ENCODE results near the gene WRAP53. TPM values are rescaled to one million over a fixed set of nuclear protein-coding genes. Genes with fewer than 3 reads are reported as not detected.
A peak's percentile ranks its signal among the peaks of the same experiment; 100 is the strongest.

The WRAP53 gene
- total RNA-seq, 1 donor from 2014 or later = 14.9 TPM

DNA sequence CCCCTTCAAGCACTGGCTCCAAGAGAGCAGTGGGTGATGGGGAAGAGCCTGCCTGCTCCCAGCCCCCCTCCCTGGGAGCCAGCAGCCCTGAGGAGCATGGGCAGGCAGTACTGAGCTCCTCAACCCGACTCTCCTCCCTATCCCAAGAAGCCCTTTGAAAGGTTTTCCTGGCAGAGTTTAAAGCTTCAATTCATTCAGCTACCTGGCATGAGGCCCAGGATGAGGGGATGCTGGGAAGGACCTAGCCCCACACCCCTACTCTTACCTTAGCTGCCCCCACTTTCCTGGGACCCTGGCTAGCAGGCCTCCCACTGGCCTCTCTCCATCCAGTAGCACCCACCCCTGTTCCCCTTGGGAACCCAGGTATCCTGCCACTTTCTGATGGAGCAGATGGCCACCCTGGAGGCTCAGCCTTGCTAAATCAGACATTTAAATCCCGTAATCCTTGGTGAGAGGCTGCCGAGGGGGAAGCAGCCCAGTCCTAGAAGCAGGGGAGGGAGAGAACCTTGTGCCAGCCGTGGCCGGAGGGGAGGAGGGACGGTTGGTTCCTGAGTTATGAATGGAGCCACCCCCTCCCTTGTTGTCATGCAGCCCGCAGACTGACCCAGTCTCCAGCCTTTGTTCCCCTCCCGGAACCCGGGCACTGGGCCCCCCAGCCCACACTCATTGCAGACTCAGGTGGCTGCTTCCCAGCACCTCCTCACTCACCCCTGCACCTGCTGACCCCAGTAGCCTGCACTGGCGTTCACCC is 20.4 kb upstream of the WRAP53 start:
- TF ChIP-seq, protein P1, sequence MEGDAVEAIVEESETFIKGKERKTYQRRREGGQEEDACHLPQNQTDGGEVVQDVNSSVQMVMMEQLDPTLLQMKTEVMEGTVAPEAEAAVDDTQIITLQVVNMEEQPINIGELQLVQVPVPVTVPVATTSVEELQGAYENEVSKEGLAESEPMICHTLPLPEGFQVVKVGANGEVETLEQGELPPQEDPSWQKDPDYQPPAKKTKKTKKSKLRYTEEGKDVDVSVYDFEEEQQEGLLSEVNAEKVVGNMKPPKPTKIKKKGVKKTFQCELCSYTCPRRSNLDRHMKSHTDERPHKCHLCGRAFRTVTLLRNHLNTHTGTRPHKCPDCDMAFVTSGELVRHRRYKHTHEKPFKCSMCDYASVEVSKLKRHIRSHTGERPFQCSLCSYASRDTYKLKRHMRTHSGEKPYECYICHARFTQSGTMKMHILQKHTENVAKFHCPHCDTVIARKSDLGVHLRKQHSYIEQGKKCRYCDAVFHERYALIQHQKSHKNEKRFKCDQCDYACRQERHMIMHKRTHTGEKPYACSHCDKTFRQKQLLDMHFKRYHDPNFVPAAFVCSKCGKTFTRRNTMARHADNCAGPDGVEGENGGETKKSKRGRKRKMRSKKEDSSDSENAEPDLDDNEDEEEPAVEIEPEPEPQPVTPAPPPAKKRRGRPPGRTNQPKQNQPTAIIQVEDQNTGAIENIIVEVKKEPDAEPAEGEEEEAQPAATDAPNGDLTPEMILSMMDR (conservative IDR thresholded peaks at IDR 0.05; ENCODE audit: low read depth, low read length) = no peak
- no peak overlapping the region for H3K4me3 ChIP-seq (ENCODE audit: low read depth, low read length)
- DNase-seq (ENCODE audit: low read depth) = no peak

- TF ChIP-seq, protein P1 (conservative IDR thresholded peaks at IDR 0.05; ENCODE audit: low read depth, low read length) = no peak
- no peak overlapping the region for H3K4me3 ChIP-seq (ENCODE audit: low read depth, low read length)
- DNase-seq (ENCODE audit: low read depth) = no peak
Observed at GRCh38 chr17:7668482-7668881, 19.8 kb upstream of the WRAP53 start.

DNA sequence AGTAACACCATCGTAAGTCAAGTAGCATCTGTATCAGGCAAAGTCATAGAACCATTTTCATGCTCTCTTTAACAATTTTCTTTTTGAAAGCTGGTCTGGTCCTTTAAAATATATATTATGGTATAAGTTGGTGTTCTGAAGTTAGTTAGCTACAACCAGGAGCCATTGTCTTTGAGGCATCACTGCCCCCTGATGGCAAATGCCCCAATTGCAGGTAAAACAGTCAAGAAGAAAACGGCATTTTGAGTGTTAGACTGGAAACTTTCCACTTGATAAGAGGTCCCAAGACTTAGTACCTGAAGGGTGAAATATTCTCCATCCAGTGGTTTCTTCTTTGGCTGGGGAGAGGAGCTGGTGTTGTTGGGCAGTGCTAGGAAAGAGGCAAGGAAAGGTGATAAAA is 15.0 kb upstream of the WRAP53 start:
- DNase-seq (ENCODE audit: low read depth) = no peak
- H3K4me3 ChIP-seq (ENCODE audit: low read depth, low read length) = no peak overlapping the region
- TF ChIP-seq, protein P1 (conservative IDR thresholded peaks at IDR 0.05; ENCODE audit: low read depth, low read length) = peak; percentile 53

DNA sequence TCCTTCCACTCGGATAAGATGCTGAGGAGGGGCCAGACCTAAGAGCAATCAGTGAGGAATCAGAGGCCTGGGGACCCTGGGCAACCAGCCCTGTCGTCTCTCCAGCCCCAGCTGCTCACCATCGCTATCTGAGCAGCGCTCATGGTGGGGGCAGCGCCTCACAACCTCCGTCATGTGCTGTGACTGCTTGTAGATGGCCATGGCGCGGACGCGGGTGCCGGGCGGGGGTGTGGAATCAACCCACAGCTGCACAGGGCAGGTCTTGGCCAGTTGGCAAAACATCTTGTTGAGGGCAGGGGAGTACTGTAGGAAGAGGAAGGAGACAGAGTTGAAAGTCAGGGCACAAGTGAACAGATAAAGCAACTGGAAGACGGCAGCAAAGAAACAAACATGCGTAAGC is 13.3 kb upstream of the WRAP53 start:
- TF ChIP-seq, protein P1 (conservative IDR thresholded peaks at IDR 0.05; ENCODE audit: low read depth, low read length) = no peak
- DNase-seq (ENCODE audit: low read depth) = no peak
- H3K4me3 ChIP-seq (ENCODE audit: low read depth, low read length) = no peak overlapping the region

GRCh38 chr17:7676533-7676932 is 11.7 kb upstream of the WRAP53 start:
- DNase-seq (ENCODE audit: low read depth) = no peak
- H3K4me3 ChIP-seq (ENCODE audit: low read depth, low read length) = no peak overlapping the region
- TF ChIP-seq, protein P1 (conservative IDR thresholded peaks at IDR 0.05; ENCODE audit: low read depth, low read length) = no peak

DNA sequence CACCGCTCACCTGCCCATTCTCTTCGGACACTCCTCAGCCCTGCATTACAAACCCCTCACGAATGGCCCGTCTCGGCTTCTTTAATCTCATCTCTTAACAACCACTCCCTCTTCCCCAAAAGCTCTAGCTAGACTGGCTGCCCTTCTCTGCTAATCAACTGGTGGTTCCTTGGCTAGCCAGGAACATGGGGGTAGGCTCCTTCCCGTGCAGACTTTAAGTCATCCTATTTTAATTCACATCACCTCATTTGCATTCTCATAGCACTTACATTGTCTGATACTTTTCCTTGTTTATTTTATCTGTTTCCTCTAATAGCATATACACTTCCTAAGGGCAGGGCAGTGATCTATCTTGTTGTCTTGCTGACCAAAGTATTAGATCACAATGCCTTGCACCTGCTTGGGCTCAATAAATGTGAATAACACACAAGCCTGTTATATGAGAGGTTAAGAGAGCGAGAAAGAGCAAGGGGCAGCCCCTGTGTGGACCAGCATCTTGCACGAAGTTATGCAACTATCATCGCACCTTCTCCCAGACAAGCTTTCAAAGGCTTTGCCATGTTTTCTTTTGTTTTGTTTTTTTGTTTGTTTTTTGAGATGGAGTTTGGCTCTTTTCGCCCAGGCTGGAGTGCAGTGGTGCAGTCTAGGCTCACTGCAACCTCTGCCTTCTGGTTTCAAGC is 10.7 kb upstream of the WRAP53 start:
- H3K4me3 ChIP-seq (ENCODE audit: low read depth, low read length) = no peak overlapping the region
- no peak for DNase-seq (ENCODE audit: low read depth)
- TF ChIP-seq, protein P1 (conservative IDR thresholded peaks at IDR 0.05; ENCODE audit: low read depth, low read length) = no peak

Data from epithelial cell of proximal tubule (primary cell).